NK-92 (cell line): ENCODE results near the gene P2RX3.
"Not testable (repeated sequence)": the region's sequence is repeated elsewhere in the genome, so short reads cannot be mapped to it uniquely, and the experiment has no call there.

Experiments
- DNase-seq: peaks from one replicate; lab custom pipeline; 2025; ENCODE audit not compliant: unreplicated experiment; lab: John Stamatoyannopoulos, UW

P2RX3 gene

DNA sequence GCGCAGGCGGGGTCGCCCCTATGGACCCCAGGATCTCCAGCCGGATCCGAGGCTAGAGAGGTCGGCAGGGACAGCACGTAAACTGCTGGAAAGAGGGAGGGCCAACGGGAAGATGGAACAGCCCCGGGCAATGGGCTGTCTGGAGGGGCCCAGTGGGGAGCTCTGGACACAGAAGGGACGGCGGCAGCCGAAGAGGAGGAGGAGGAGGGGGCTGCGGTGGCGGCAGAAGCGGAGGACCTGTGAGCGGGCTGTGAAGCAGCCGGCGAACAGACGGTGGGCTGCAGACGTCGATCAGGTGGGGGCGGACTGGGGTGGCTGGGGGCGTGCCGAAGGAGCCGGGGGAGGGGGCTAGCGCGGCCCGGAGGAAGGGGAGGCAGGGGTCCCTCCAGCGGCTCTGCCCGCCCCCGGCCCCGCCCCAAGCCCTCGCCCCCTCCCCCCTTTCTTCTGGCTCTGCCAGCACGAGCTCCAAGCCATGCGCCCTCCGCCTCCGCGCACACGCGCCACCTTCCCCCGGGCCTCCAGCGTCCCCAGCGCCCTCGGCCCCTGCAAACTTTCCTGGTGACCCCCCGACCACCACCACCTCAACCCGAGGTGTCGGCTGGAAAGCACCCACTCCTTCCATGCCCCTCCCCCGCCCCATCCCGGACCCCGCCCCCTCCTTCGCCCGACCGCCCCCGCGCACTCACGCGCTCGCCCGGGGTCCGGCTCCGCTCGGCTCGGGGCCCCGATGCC, 13.8 kb upstream of the P2RX3 start:
- no peak for DNase-seq

GRCh38 chr11:57324886-57325734, 13.0 kb upstream of the P2RX3 start, which contains the start of gene TNKS1BP1:
TSS of gene TNKS1BP1 (minus strand) at chr11:57324952. CDS start at chr11:57321885, 3,067 bp downstream.
- no peak for DNase-seq

- no peak for DNase-seq
Observed at GRCh38 chr11:57325735-57326048, 12.5 kb upstream of the P2RX3 start.

DNA sequence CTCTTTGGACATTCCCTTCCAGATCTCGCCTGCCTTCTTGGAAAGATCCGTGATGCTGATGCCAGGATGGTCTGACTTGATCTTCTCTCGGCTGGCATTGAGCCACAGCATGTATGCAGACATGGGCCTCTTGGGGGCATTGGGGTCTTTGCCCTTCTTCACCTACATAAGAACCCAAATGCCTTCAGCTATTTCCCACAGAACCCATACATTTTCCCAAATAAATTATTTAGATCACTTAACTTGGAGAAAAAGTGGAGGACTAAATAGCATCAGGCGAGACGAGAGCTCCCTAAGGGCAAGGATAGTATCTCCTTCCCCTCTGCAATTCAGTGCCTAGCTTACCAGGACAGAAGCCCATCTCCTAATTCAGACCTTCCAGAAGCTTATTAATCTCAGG, 10.4 kb upstream of the P2RX3 start:
- no peak for DNase-seq

DNA sequence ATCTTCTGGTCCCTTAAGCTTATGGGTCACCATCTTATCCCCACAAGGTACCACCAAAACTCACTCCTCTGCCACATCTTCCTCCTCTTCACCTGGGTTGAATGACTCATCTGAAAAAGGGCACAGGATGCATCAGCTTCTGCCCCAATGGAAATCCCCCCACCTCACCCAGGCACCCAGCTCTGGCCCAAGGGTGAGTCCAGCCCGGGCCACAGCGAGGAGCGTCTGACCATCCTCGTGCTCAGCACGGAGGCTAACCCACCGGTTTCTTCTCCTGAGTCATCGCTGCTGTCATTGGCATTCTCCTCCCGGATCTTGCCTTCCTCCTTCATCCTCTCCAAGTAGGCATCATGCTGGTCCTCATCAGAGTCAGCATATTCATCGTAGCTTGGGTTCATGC, 8.1 kb upstream of the P2RX3 start:
- DNase-seq, result no peak

- no peak for DNase-seq
Observed at GRCh38 chr11:57331720-57332119, 6.4 kb upstream of the P2RX3 start.

- no peak for DNase-seq
Observed at GRCh38 chr11:57332694-57333440, 5.3 kb upstream of the P2RX3 start.

DNA sequence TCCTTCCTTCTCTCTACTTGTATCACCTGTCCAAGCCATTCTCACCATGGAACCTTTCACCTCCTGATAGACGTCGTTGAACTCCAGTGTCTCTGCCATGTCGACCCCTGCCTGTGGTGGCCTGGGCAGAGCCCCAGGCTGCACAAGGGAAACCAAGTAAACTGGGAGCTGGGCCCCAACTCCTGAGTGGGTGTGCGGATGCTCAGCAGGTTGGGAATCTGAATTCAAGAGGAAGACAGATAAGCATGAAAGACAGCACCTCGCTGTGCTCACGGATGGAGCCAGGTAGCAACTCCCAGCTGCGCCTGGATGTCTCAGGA, 3.2 kb upstream of the P2RX3 start:
- DNase-seq, result no peak

DNA sequence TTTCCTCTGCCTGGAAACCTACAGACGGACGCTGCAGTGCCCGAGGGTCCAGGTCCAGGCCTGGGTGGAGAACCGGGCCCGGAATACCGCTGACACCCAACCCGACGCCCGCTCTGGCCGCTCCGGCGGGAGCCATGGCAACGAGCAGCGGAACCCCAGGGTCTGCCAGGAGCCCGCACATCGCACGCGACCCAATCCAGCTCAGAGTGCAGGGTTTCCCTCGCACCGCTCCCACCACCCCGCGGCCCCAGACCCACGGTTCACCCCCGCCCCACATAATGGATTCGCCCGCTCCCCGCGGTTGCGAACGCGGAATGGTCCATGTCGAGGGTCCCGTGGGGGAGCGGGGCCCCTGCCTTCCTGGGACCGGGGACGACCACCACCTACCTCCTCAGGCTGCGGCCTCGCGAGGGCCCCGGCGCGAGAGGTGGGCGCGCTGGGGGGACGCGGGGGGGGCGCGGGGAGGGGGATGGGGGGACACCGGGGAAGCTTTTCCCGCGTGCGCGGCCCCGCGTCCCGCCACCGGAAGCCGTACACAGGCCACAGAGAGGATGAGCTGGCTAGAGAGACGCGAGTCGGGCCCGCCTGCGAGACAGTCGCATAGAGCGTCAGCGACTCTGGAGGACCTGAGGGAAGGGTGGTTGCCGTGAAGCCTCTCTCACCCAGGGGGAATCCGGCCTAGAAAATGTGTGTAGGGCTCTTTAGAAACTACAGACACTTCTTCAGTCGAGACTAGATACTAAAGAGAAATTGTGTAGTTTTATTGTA, 2.6 kb upstream of the P2RX3 start, which contains the start of gene SSRP1:
TSS of gene SSRP1 (minus strand) at position 550 of the 768 bp plus-strand sequence. CDS start 771 bp downstream, outside the sequence.
- DNase-seq, result no peak

GRCh38 chr11:57336111-57336666, 2.0 kb upstream of the P2RX3 start:
- DNase-seq, result no peak

DNA sequence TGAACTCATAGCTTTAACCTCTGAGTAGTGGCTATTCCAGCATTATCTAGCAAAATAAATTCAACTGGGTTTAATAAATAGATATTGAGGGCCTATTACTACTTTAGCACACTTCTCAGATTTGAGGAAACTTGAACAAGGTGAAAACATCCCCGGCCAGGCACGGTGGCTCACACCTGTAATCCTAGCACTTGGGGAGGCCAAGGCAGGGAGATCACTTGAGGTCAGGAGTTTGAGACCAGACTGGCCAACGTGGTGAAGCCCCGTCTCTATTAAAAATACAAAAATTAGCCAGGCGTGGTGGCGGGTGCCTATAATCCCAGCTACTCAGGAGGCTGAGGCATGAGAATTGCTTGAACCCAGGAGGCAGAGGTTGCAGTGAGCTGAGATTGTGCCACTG, 1.3 kb upstream of the P2RX3 start:
- not testable (repeated sequence) for DNase-seq

DNA sequence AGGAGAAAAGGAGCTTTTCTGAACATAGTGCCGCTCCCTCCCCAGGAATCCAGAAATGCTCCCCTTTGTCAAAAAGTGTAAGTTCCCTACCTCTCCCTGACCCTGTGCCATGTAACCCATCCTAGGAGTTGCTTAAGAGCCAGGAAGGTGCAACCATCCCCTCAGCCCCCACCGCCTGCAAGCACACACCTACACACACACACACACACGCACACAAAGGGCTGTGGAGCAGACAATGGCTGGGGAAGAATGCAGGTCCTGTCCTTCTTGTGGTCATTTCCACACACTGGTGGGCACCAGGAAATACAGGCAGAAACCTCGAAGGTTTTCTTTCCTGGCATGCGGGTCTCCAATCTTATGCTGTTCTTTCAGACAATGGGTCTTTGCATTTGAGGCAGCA, 1.2 kb downstream of the P2RX3 start:
- no peak for DNase-seq

DNA sequence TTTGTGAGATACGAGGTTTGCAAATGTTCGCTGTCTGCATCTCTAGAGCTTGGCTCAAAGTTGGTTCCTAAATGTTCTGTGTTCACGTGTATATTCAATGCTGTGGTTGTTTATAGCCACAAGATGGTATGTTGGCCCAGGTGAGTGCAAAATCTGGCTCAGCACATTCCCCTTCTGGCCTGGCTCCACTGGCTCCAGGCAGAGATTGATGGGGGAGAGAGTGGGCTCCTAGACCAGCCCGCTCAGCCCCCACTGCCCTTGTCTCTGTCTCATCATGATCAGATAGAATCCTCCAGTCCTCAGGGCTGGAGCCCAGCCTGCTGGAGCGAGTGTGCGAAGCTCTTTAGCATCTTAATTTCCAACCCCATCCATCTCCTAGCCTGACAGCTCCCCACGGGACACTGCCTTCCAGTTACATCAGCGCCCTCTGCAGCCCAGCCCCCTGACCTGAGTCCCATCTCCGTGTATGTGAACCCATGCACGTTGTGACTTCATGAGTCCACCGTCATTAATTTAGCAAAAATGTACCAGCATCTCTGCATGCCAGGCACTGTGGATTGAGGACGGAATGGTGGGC, 2.0 kb downstream of the P2RX3 start:
- no peak for DNase-seq

DNA sequence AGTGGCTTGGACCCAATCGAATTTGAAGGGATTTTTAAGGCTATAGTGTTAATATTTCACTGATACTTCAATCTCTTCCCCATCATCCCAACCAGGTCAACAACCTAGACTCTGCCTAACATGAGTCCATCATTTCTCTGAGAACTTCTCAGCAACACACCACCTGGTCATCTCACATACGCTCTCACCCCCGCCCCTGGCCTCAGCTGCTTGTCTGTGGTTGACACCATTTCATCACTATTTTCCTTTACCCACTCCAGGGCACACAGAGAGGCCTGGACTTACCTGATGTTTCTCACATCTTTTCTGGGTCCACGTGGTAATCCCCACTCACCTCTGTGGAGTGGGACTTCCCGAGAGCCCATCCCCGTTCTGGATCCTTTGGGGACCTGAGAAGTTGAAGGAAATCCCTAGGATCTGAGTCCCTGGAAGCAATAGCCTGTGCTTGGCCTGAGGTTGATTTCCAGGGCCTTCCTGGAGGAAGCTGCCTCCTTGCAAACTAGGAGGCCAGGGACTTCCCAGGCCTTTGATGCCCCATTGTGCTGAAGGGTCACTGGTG, 3.2 kb downstream of the P2RX3 start:
- no peak for DNase-seq

- no peak for DNase-seq
Observed at GRCh38 chr11:57342702-57343101, 4.5 kb downstream of the P2RX3 start.

GRCh38 chr11:57343825-57344224, 5.7 kb downstream of the P2RX3 start:
- no peak for DNase-seq

DNA sequence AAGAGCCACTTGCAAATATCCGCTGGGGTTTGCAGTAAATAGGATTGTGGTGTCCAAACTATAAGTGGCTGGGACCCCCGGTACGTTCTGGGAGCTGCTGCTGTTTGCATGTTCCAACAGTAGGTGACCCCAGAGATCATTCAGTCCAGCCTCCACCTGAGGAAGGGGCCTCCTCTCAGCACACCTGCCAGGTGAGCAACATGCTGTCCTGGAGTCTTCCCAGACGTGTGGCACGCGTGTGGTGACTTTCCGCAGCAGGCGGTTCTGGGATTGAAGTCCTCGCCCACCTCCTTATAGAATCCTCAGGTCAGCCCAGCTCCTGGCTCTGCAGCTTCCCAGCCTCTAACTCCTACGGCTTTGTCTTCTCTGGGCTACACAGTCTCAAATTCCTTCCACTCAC, 6.7 kb downstream of the P2RX3 start:
- DNase-seq, result no peak

GRCh38 chr11:57345555-57346211, 7.5 kb downstream of the P2RX3 start:
- no peak for DNase-seq

DNA sequence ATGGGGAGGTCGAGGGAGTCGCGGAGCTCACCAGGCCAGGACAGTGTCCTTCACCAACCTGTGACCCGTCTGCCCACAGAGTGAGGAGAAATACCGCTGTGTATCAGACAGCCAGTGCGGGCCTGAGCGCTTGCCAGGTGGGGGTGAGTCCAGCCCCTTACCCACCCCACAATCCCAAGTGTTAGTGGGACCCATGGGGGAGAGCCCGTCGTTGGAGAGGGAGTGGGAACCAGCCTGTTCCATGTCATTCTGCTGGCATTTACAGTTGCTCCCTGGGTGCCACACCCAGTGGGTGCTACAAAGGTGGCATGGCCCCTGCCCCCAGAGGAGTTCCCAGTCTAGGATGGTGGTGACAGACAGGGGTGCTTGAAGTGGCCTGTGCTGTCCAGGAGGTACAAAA, 9.2 kb downstream of the P2RX3 start:
- DNase-seq, result no peak

DNA sequence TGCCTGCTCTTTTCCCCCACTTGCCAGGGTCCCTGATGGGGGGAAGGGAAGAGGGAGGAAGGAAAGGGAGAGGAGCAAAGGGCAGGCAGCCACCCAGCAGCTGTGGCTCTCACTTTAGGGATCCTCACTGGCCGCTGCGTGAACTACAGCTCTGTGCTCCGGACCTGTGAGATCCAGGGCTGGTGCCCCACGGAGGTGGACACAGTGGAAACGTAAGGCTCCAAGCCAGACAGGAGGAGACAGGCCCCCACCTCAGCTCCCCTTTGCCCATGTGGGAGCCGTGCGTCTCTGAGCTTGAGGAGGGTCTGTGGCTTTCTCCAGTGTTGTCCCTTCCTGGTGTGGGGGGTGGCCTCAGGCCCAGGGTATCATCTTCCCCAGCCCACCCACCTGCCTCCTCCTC, 9.9 kb downstream of the P2RX3 start:
- DNase-seq, result no peak
